IPS-18c (cell line): ENCODE measurements around the gene DLGAP1.

Experiments used
- H3K4me3 ChIP-seq: 2 replicates; pipeline ENCODE4 v1.7.0; 2013; ENCODE audit warnings: low read depth, mild to moderate bottlenecking, low read length, moderate library complexity; ENCODE audit not compliant: insufficient read depth
- H3K9me3 ChIP-seq: one replicate; pipeline ENCODE4 v1.6.1; 2013; ENCODE audit warnings: mild to moderate bottlenecking, low read length, moderate library complexity; ENCODE audit not compliant: control insufficient read depth, insufficient read depth

DLGAP1 gene

DNA sequence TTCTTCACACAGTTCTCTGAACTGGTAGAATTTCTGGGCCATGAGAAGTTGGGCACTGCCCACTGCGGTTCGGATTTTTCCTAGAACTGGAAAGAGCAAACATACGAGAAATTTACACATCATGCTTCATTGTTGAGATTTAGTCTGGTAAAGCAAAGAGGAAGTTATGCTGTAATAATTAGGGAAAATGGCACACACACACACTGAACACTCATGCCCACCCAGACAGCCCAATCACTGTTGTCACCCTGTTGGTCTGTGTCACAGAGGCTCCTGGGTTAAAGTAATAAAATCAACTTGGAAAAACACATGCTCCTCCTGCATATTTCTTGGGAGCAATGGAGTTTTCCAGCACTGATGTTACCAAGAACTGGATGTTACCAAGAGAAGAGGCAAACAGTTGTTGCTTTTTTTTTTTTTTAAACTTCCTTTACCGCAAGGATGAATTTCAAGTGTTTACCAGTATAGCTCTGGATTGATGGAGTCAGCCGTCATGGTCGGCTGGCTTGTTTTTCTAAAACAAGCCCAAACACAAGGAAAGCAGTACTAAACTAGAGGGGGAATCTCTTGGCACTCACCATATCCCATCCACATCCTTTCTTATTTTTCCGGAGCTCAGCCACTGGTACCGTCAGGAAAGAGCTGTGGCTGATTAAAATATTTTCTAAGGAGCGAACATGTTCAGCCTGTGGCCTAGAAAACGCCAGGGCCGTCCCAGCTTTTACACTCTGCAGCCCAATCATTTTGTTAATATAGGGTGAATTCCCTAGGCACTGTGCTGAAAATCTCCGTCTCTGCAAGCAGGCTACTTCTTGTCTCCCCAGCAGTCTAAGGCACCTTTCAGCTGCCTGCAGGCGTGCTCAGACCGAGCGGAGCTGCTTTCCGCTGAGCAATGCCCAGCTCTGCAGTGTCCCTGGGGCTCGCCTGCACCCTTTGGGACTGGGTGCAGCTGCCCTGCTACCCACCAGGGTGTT, 946.2 kb downstream of the DLGAP1 start:
- no peaks in the 10 kb centered on the region for H3K9me3 ChIP-seq
- H3K4me3 ChIP-seq: no peak overlapping the region

DNA sequence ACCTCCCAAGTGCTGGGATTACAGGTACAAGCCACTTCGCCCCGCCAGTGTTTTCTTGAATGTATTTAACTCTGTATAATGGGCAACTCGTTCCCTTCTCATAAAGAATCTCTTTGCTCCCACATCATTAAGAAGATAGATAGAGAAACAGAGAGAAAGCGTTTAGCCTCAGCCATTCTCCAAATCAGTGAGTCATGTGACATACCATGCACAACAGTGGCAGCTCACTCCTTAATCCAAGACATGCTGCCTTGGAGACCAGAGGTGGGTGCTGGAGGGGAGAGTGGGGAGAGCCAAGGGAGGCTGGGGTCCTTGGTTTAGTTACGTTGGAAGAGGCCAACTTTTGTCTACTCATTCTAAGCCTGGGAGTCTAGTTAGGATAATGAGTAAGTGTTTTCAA, 950.5 kb downstream of the DLGAP1 start:
- Histone ChIP-seq H3K9me3 (no peaks in the 10 kb centered on the region), H3K4me3 (no peak overlapping the region)

DNA sequence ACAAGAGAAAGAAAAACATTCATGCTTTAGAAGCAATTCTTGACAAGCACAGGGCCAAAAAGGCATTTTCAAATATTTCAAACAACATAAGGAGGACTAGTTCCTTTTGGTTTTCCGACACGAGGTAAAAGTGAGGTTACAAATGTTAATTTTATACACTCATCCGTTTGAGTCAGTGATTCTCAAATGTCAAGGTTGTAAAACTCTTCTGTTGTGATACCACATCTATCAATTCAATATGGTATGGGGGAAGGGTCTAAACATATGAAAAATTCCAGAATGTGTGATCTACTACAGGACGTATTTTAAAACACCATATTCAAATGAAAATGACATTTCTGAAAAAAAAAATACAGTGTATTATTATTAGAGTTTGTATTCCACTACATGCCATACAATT, 952.5 kb downstream of the DLGAP1 start:
- Histone ChIP-seq H3K4me3 (no peak overlapping the region), H3K9me3 (no peaks in the 10 kb centered on the region)

DNA sequence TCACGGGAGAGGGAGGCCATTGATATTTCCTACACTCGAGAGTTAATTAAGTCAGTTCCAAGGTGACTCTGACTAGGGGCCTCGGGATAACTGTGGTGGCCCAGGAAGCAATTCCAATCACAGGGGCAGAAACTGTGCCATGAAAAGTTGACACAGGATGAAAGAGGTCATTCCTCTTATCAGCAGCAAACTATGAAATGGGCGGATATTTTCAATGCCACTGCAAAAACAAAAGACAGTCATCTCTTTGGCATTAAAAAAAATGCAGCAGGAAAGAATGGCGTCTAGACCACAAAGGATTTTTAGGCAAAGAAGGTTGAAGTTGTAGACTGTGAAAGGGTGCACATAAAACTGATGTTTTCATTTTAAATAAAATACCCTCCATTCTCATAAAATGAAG, 955.1 kb downstream of the DLGAP1 start:
- H3K9me3 ChIP-seq: no peaks in the 10 kb centered on the region
- H3K4me3 ChIP-seq: no peak overlapping the region

DNA sequence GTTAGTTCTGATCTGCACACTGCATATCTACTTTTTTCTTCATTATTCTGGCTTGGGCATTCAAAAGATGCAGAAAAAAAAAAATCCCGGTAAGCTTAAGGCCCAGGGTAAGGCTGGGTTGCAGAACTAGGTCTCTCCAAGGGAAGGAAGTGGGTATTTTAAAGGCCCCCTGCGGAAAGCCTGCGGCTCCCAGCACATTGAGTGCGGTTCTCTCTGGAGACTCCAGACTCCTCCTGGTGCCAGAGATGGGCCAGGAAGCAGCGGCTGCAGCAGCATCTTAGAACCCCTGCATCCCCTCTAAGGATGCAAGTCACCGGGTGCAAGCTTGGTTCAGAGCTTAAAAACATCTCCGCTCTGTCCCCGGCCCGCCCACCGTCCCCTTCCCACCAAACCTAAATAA, 955.6 kb downstream of the DLGAP1 start:
- H3K4me3 ChIP-seq: peak overlapping the region; percentile 36
- H3K9me3 ChIP-seq: no peaks in the 10 kb centered on the region

DNA sequence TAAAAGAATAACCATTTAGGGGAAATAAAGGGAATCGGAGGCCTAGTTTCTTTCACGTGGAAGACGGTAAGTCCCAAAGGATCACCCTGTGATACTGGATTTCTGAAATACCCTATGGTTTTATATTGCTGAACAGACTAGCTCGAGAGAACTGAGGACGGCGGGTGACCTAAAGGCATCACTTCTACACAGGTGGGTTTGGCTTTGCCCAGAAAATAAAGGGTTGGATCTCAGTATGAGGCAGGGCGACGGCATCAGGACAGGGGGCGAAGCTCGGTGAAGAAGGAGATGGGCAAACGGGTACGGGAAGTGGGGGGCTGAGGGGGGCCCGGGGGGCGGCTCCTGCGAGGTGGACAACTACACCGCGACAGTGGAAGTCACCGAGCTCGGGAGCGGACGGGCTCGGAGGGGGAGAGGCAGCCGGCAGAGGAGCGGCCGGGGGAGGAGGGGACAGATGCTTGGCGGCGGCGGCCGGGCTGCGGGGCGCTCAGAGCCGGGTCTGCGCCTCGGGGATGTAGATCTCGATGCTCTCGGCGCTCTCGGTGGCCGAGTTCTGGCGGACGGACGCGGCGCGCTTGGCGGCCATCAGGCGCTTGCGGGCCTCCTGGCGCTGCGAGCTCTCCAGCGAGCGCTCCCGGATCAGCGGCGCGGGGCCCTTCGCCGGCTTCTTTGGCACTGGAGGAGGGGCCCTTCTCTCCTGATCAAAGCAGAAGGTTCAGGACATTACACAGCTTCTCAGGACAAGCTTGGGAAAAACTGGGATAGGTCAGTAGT, 956.2 kb downstream of the DLGAP1 start:
- Histone ChIP-seq H3K4me3 (peak overlapping the region; percentile 36), H3K9me3 (no peaks in the 10 kb centered on the region)

DNA sequence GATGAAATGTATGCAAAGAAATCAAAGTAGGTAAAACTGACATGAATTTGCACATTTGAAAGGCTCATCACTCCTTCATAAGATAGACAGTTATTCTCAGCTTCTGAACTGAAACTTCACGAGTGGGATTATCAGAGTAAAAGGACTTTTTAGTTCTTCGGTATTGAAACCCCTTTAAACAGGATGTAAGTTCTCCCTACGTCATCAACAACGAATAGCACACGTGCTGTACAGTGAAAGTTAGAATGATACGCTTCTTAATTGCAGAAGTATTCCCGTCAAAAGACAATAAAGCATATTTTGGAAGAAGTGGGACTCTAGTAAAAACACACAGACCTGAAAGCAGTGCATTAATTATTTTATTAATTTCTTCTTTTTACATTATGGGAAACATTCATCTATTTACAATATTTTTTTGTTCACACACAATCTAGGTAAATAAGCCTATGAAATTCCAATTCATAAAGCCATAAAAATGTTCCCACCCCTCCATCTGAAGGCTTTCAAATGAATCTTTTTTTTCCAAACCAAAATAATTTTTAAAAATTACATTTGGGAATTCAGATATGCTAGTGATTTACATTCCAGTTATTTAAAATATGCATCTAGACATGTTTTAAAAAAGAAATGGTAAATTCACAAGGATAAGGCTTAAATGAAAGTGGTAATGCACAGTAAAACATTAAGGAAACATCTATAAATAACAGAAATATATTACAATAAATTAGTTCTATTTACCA, 959.2 kb downstream of the DLGAP1 start:
- H3K4me3 ChIP-seq: no peak overlapping the region

DNA sequence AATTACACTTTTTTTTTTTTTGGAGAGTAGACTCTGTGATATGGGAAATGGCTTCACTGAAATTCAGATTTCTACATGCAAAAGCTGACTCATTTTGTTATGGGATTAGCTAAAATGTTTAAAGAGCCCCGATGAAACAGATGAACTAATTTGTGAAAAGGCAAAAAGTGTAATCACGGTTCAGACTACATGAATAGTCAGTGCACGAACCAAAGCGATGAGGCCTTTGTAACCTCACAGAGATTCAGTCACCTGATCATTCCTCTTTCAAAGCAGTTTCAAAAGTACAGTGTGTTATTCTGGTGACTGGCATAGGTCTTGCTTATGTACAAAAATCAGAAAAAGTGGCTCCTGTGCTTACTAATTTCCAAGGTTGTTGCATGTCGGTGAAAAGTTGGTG, 960.5 kb downstream of the DLGAP1 start:
- Histone ChIP-seq H3K9me3 (no peaks in the 10 kb centered on the region), H3K4me3 (no peak overlapping the region)

More for the DNA sequence above, 959.2 kb downstream of the DLGAP1 start:
- H3K9me3 ChIP-seq: no peaks in the 10 kb centered on the region

DNA sequence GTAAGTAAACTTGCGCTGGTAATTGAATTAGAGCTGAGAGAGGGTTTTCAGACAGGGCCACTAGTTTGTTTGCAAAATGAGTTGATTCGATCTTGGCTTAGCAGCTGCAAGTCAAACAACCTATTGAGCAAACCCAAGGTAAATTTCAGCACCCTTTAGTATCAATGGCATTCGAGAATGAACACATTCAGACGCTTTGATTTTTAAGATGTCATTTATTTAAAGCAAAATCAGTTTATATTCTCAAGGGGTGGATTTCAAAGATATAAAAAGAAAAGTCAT, 960.9 kb downstream of the DLGAP1 start:
- no peaks in the 10 kb centered on the region for H3K9me3 ChIP-seq
- H3K4me3 ChIP-seq: no peak overlapping the region

DNA sequence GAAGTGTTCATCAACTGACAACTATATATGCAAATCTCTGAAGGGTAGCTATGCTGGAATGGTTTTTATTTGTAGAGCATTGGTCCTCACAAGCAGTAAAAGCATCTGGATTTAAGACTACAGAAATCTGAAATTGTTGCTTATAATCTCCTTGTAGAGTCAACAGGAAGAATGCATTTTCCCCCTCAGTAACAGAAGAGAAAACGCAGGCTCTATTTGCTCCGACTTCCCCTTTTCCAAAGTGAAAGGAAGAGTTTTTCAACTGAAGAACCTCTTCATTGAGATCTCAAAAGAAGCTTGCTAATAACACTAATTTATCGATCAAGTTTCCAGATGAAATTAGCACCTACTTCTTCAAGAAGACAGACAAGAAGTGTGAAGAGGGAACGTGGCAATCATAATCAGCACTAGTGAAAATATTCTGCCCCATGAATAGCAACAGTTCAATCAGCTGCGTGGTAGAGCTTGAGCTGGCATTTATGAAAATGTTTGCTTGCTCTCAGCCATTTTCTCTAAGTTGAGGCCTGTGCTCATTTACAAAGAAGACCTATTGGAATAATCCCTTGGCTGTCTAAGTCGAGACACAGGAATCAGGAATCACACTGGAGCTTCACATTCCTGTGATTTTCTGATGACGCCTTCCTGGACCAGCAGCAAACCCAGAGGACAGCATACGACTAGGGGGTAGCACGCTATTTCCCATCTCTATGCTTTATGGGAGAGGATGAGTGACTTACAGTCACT, 961.4 kb downstream of the DLGAP1 start:
- no peaks in the 10 kb centered on the region for H3K9me3 ChIP-seq

DNA sequence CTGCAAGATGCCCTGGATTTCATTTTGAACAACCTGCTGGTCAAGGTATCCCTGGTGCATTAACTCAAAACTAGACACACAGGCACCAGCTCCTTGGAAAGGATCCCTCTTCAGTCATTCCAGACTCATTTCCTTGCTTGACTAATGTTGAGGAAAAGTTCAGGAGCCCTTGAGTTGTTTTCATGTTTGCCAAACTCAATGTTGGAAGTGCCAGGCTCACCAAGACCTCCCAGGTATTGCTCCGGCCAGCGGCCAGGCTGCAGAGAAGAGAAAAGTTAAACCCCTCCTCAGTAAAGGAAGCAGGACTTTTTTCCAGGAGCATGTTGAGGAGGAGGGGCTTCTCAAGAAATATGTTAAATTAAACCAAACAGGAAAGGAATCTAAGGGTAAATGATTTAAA, 962.4 kb downstream of the DLGAP1 start:
- no peak overlapping the region for H3K4me3 ChIP-seq
- no peaks in the 10 kb centered on the region for H3K9me3 ChIP-seq

More for the DNA sequence above, 961.4 kb downstream of the DLGAP1 start:
- no peak overlapping the region for H3K4me3 ChIP-seq

DNA sequence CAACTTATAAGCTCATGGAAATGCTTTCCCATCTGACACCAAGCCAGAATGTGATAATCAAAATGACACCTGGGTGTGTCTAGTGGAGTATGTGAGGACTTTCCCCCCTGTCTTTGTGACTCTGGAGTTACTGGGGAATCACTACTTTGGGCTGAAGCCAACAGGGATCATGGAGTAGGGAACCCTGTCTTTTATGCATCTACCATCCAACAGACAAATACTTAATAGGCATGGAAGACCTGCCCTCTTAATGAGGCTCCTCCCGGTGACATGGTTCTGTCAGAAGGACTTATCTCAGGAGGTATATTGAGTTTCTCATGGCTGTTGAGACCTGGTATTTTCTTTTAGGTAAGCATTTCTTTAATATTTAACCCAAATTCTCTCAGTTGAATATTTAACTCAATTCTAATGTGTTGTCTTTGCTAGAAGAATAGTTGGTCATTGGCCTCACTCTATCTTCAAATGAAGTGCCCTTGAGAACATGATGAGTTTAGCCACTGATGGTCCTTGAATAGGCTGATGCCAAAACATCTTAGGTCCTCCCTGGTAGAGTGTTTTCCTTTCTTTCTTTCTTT, 963.0 kb downstream of the DLGAP1 start:
- no peaks in the 10 kb centered on the region for H3K9me3 ChIP-seq
- no peak overlapping the region for H3K4me3 ChIP-seq

DNA sequence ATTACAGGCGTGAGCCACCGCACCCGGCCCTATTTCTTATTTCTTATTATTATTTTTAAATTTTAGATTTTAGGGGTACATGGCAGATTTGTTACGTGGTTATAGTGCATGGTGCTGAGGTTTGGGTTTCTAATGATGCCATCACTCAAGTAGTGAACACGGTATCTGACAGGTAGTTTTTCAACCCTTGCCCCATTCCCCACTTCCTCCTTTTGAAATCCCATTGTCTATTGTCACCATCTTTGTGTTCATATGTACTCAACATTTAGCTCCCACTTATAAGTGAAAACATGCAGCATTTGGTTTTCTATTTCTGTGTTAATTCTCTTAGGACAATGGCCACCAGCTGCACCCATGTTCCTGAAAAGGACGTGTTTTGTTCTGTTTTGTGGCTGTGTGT, 965.6 kb downstream of the DLGAP1 start:
- no peak overlapping the region for H3K4me3 ChIP-seq
- H3K9me3 ChIP-seq: no peaks in the 10 kb centered on the region

DNA sequence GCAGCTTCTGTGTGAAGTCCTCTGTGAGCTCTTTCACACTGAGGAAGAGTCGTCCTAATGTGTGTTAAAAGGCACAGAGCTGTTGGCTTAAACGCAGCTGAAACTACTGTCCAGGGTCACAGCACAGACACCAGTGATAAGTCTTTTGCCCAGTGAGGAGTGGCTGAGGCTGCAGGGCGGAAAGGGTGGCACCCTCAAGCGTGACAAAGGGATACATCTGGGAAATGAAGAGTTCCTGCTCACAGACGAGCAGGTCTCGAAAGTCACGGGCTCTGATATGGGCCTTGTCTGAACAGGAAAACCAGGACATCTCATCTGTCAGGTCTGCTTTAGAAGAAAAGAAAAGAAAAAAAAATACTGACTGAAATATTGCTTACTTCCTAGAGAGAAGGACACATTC, 968.6 kb downstream of the DLGAP1 start:
- Histone ChIP-seq H3K4me3 (no peak overlapping the region), H3K9me3 (no peaks in the 10 kb centered on the region)

DNA sequence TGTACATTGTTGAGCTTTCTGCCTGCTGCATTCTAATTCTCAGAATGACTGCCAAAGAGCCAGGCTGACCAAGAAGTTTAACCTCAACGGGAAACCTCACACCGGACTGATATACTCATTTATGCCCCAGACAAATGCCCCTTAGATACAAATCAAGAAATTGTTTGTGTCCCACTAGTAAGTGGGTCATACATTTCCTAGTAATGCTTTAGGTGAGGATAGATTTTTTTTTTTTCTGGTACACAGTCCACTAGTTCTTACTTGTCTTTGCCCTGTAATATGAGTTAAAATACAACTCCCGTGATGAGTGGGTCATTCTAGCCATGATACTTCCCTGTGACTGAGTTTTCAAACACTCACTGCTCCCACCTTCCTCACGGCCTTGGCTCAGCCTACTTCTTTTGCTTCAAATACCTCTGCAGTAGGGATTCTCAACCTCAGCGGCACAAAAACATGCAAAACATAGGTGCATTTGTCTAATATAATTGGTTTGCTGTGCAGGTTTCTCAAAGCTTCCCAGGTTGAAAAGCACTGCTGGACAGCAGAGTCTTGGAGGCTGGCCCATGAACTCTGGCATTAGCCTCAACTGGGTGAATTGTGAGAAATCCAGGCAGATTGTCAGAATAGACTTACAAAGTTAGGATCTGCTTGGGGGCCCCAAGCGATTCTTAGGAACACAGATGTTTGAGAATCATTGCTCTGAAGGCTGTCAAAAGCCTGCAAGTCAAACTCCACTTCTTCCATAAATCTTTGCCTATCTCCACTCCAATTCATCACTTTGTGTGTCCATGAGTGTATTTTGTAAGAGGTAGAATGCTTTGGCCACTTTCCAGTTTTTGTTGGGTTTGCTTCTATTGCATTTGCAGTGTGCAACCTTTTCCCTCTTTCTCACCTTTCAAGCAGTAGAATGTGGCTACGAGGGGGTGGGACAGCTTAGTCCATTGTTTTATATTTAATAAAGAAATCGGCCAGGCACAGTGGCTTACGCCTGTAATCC, 969.7 kb downstream of the DLGAP1 start:
- no peaks in the 10 kb centered on the region for H3K9me3 ChIP-seq

DNA sequence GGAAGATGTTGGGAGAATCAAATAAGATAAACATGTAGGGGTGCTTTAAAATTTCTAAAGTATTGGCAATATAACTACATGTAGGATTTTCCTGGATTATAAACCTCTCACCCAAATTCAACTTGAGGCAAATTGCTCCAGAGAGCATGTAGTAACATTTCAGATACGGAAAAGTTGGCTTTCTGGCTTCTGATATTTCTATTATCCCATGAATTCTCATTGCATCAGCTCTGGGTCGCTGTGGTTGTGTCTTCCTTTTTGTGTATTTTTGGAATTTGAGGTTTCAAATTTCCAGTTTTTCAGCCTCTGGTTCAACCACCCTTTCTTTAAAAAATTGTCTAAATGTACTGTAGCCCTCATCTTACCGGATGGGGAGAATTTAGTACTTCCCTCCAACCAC, 972.8 kb downstream of the DLGAP1 start:
- Histone ChIP-seq H3K4me3 (no peak overlapping the region), H3K9me3 (no peaks in the 10 kb centered on the region)

More for the DNA sequence above, 969.7 kb downstream of the DLGAP1 start:
- H3K4me3 ChIP-seq: no peak overlapping the region
